SU-DHL-6 (cell line): ENCODE measurements around the gene ZFAND3.

ENCODE experiments used
- CTCF ChIP-seq: fragments of 200-600 bp; sonication (generic); IDR thresholded peaks from one replicate; pipeline ENCODE4 v1.5.1; 2017; ENCODE audit warnings: antibody characterized with exemption, mild to moderate bottlenecking, low read length, moderate library complexity; ENCODE audit not compliant: insufficient read depth, poor library complexity, severe bottlenecking
- EZH2phosphoT487 ChIP-seq: fragments of 200-600 bp; sonication (generic), shearing (Covaris generic); conservative IDR thresholded peaks from 2 replicates; pipeline ENCODE4 v1.6.1; 2018; ENCODE audit warnings: mild to moderate bottlenecking, antibody characterized with exemption, low read length, moderate library complexity, mixed read lengths

- TF ChIP-seq CTCF (no peak), EZH2phosphoT487 (no peak)
Observed at GRCh38 chr6:38156818-38157565, 337.5 kb downstream of the ZFAND3 start.
